ENCODE measurements around the gene PIGZ. TPM values are rescaled to one million over a fixed set of nuclear protein-coding genes. Genes with fewer than 3 reads are reported as not detected.
A peak's percentile ranks its signal among the peaks of the same experiment; 100 is the strongest.

PIGZ gene
- total RNA-seq, 1 donor from 2014 or later = 3.6 TPM

DNA sequence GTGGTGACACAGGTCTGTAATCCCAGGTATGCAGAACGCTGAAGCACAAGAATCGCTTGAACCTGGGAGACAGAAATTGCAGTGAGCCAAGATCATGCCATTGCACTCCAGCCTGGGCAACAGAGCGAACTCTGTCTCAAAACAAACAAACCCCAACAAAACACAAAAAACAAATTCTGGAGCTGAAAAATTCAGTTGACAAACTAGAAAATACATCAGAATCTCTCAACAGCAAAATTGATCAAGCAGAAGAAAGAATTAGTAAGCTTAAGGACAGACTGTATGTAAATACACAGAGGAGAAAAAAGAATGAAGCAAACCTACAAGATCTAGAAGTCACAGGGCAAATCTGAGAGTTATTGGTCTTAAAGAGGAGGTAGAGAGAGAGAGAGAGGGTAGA lies 51.6 kb downstream of the PIGZ start:
- TF ChIP-seq, protein P1, sequence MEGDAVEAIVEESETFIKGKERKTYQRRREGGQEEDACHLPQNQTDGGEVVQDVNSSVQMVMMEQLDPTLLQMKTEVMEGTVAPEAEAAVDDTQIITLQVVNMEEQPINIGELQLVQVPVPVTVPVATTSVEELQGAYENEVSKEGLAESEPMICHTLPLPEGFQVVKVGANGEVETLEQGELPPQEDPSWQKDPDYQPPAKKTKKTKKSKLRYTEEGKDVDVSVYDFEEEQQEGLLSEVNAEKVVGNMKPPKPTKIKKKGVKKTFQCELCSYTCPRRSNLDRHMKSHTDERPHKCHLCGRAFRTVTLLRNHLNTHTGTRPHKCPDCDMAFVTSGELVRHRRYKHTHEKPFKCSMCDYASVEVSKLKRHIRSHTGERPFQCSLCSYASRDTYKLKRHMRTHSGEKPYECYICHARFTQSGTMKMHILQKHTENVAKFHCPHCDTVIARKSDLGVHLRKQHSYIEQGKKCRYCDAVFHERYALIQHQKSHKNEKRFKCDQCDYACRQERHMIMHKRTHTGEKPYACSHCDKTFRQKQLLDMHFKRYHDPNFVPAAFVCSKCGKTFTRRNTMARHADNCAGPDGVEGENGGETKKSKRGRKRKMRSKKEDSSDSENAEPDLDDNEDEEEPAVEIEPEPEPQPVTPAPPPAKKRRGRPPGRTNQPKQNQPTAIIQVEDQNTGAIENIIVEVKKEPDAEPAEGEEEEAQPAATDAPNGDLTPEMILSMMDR (IDR thresholded peaks at IDR 0.05) = no peak
- peaks cover 12% of the 10 kb centered on the region for H3K36me3 ChIP-seq
- no peaks in the 10 kb centered on the region for H3K9me3 ChIP-seq
- no peak overlapping the region for H3K4me3 ChIP-seq
- ATAC-seq = no peak
- intact Hi-C loops (cut with DNase I) = no loop called here
- H3K27ac ChIP-seq = no peak overlapping the region
- DNase-seq = no peak
- H3K27me3 ChIP-seq = no peaks in the 10 kb centered on the region
- no peaks in the 10 kb centered on the region for H3K4me1 ChIP-seq

DNA sequence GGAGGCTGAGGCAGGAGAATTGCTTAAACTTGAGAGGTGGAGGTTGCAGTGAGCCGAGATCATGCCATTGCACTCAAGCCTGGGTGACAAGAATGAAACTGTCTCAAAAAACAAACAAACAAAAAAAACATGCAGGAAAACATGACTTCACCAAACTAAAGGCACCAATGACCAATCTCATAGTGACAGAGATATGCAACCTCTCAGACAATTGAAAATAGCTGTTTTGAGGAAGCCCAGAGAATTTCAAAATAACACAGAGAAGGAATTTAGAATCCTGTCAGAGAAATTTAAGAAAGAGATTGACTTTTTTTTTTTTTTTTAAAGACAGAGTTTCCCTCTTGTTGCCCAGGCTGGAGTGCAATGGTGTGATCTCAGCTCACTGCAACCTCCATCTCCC lies 52.4 kb downstream of the PIGZ start:
- H3K27me3 ChIP-seq = no peaks in the 10 kb centered on the region
- no peak for ATAC-seq
- H3K4me1 ChIP-seq = no peaks in the 10 kb centered on the region
- no peak overlapping the region for H3K4me3 ChIP-seq
- H3K27ac ChIP-seq = no peak overlapping the region
- DNase-seq = no peak
- intact Hi-C loops (cut with DNase I) = no loop called here
- peaks cover 7% of the 10 kb centered on the region for H3K36me3 ChIP-seq
- no peaks in the 10 kb centered on the region for H3K9me3 ChIP-seq
- TF ChIP-seq, protein P1 (IDR thresholded peaks at IDR 0.05) = no peak

DNA sequence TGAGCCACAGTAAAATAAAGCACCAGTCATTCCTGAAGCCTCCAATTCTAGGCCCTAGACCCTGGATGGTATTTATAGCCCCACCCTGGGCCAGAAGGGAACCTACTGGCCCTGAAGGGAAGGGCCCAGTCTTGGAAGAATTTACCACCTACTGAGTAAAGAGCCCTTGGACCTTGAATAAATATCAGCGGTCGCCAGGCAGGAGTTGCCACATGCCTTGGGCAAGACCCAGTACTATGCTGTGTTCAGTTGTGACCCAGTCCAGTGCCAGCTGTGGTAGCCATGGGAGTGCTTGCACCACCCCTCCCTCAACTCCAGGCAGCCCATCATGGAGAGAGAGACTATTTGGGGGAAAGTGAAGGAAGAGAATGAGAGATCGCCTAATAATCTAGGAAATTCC lies 53.3 kb downstream of the PIGZ start:
- ATAC-seq = peak; percentile 60
- intact Hi-C loops (cut with DNase I) = no loop called here

DNA sequence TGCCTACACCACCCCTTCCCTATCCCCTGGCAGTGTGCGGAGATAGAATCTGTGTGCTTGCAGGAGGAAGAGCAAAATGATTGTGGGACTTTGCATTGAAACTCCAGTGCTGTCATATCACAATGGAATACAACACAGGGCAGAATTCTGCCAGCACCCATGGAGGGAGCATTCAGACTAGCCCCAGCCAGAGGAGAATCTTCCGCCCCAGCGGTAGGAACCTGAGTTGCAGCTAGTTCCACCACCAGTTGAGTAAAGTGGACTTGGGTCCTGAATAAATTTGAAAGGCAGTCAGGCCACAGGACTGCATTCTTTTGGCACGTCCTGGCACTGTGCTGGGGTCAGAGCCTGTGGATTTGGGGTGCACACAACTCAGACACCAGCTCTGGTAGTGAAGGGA lies 53.8 kb downstream of the PIGZ start:
- intact Hi-C loops (cut with DNase I) = no loop called here
- Histone ChIP-seq H3K4me3 (no peak overlapping the region), H3K9me3 (no peaks in the 10 kb centered on the region), H3K36me3 (peaks cover 7% of the 10 kb centered on the region), H3K27me3 (no peaks in the 10 kb centered on the region), H3K27ac (no peak overlapping the region), H3K4me1 (no peaks in the 10 kb centered on the region)
- ATAC-seq (no peak), DNase-seq (no peak)
- TF ChIP-seq, protein P1 (IDR thresholded peaks at IDR 0.05) = no peak

More for the DNA sequence above, 53.3 kb downstream of the PIGZ start:
- DNase-seq = no peak
- no peak overlapping the region for H3K27ac ChIP-seq
- TF ChIP-seq, protein P1 (IDR thresholded peaks at IDR 0.05) = no peak
- H3K4me3 ChIP-seq = no peak overlapping the region
- no peaks in the 10 kb centered on the region for H3K4me1 ChIP-seq
- no peaks in the 10 kb centered on the region for H3K9me3 ChIP-seq
- H3K36me3 ChIP-seq = peaks cover 7% of the 10 kb centered on the region
- no peaks in the 10 kb centered on the region for H3K27me3 ChIP-seq

DNA sequence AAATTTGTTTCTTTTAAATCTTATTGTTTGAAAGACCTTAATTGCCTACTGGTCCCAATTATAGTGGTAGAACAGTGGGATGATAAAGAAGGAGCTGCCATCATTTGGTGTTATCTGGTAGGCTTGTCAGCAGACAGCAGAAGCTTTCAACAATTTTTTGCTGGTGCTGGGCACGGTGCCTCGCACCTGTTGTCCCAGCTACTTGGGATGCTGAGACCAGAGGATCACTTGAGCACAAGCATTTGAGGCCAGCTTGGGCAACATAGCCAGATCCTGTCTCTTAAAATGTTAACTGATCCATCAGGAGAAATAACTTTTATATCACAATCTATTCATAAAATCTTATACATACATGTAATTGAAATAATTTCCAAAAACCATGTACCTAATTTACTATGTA lies 64.9 kb downstream of the PIGZ start:
- intact Hi-C loops (cut with DNase I) = no loop called here
- Histone ChIP-seq H3K27me3 (no peaks in the 10 kb centered on the region), H3K27ac (no peak overlapping the region), H3K4me3 (no peak overlapping the region), H3K9me3 (no peaks in the 10 kb centered on the region), H3K36me3 (peaks cover 78% of the 10 kb centered on the region), H3K4me1 (no peaks in the 10 kb centered on the region)
- DNase-seq (no peak), ATAC-seq (no peak)
- TF ChIP-seq, protein P1 (IDR thresholded peaks at IDR 0.05) = no peak

DNA sequence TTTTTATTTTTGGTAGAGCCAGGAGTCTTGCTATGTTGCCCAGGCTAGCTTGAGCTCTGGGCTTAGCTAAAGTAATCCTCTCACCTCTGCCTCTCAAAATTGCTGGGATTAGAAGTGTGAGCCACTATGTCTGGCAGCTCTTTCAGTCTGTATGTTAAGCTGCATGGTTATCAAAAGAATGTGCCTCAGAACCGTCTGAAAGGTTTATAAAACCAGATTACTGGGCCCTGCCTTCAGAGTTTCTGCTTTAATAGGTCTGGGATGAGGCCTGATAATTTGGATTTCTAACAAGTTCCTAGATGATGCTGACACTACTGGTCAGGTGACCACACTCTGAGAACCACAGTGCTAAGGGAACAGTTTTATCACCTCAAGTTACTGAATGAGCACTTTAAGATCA lies 66.3 kb downstream of the PIGZ start:
- no peak for DNase-seq
- Histone ChIP-seq H3K27ac (no peak overlapping the region), H3K9me3 (no peaks in the 10 kb centered on the region), H3K4me1 (no peaks in the 10 kb centered on the region), H3K4me3 (no peak overlapping the region), H3K27me3 (no peaks in the 10 kb centered on the region), H3K36me3 (peaks cover 72% of the 10 kb centered on the region)
- no peak for ATAC-seq
- TF ChIP-seq, protein P1 (IDR thresholded peaks at IDR 0.05) = no peak
- intact Hi-C loops (cut with DNase I) = no loop called here
